ENCODE results near the gene RNF169. TPM values are rescaled to one million over a fixed set of nuclear protein-coding genes. Genes with fewer than 3 reads are reported as not detected.
A peak's percentile ranks its signal among the peaks of the same experiment; 100 is the strongest.

RNF169 gene
- total RNA-seq, 3 donors from 2014 or later = 16.5 to 36.1 (median 27.2) TPM

GRCh38 chr11:74723511-74723910 is 25.1 kb upstream of the RNF169 start:
- Histone ChIP-seq H3K4me3 (no peak overlapping the region), H3K36me3 (no peaks in the 10 kb centered on the region), H3K4me1 (peaks cover 0 to 3% of the 10 kb centered on the region in 2 donors), H3K9me3 (no peaks in the 10 kb centered on the region), H3K27ac (no peak overlapping the region), H3K27me3 (no peaks in the 10 kb centered on the region)
- intact Hi-C loops (cut with DNase I; ENCODE audit: low total_unique reads) = no loop called here
- no peak for DNase-seq (ENCODE audit: low spot score in 2 of 2)
- TF ChIP-seq POLR2AphosphoS5 (IDR thresholded peaks at IDR 0.05) = no peak

- intact Hi-C loops (cut with DNase I; ENCODE audit: low total_unique reads) = no loop called here
- Histone ChIP-seq H3K9me3 (no peaks in the 10 kb centered on the region), H3K27ac (no peak overlapping the region), H3K4me1 (peaks cover 0 to 3% of the 10 kb centered on the region in 2 donors), H3K27me3 (peaks cover 0 to 12% of the 10 kb centered on the region in 2 donors), H3K36me3 (no peaks in the 10 kb centered on the region), H3K4me3 (no peak overlapping the region)
- TF ChIP-seq POLR2A (IDR thresholded peaks at IDR 0.05) = no peak
- TF ChIP-seq POLR2AphosphoS5 (IDR thresholded peaks at IDR 0.05) = no peak
- no peak for TF ChIP-seq CTCF (IDR thresholded peaks at IDR 0.05)
- DNase-seq (ENCODE audit: low spot score in 2 of 2) = no peak
Observed at GRCh38 chr11:74725701-74726100, 22.9 kb upstream of the RNF169 start.

GRCh38 chr11:74726547-74727182 is 22.0 kb upstream of the RNF169 start:
- Histone ChIP-seq H3K4me1 (peaks cover 0 to 3% of the 10 kb centered on the region in 2 donors), H3K27ac (no peak overlapping the region), H3K36me3 (no peaks in the 10 kb centered on the region), H3K9me3 (no peaks in the 10 kb centered on the region), H3K4me3 (no peak overlapping the region), H3K27me3 (peaks cover 3 to 19% of the 10 kb centered on the region in 2 donors)
- TF ChIP-seq POLR2AphosphoS5 (IDR thresholded peaks at IDR 0.05) = no peak
- TF ChIP-seq CTCF (IDR thresholded peaks at IDR 0.05) = peak; percentile 49 to 91 (median 90)
- TF ChIP-seq POLR2A (IDR thresholded peaks at IDR 0.05) = no peak
- intact Hi-C loops (cut with DNase I; ENCODE audit: low total_unique reads) = no loop called here
- DNase-seq (ENCODE audit: low spot score in 2 of 2) = peak; percentile 54 to 71

- Histone ChIP-seq H3K4me1 (peaks cover 0 to 3% of the 10 kb centered on the region in 2 donors), H3K36me3 (no peaks in the 10 kb centered on the region), H3K9me3 (no peaks in the 10 kb centered on the region), H3K27me3 (peaks cover 5 to 42% of the 10 kb centered on the region in 2 donors), H3K4me3 (no peak overlapping the region), H3K27ac (no peak overlapping the region)
- intact Hi-C loops (cut with DNase I; ENCODE audit: low total_unique reads) = no loop called here
- TF ChIP-seq POLR2A (IDR thresholded peaks at IDR 0.05) = no peak
- TF ChIP-seq POLR2AphosphoS5 (IDR thresholded peaks at IDR 0.05) = no peak
- no peak for TF ChIP-seq CTCF (IDR thresholded peaks at IDR 0.05)
- no peak for DNase-seq (ENCODE audit: low spot score in 2 of 2)
Observed at GRCh38 chr11:74729397-74729796, 19.3 kb upstream of the RNF169 start.

- TF ChIP-seq CTCF (IDR thresholded peaks at IDR 0.05) (no peak), POLR2A (IDR thresholded peaks at IDR 0.05) (no peak), POLR2AphosphoS5 (IDR thresholded peaks at IDR 0.05) (no peak)
- Histone ChIP-seq H3K36me3 (no peaks in the 10 kb centered on the region), H3K4me1 (peaks cover 0 to 3% of the 10 kb centered on the region in 2 donors), H3K27ac (no peak overlapping the region), H3K27me3 (peaks cover 5 to 50% of the 10 kb centered on the region in 2 donors), H3K4me3 (peak overlapping the region in 2 of 3 donors; percentile 40 to 64), H3K9me3 (no peaks in the 10 kb centered on the region)
- no peak for DNase-seq (ENCODE audit: low spot score in 2 of 2)
- intact Hi-C loops (cut with DNase I; ENCODE audit: low total_unique reads) = no loop called here
Observed at GRCh38 chr11:74730571-74731260, 17.9 kb upstream of the RNF169 start.

Measured in breast epithelium (tissue), 4 donors.